H9 (cell line): ENCODE measurements around the gene ITGAE. TPM values are rescaled to one million over a fixed set of nuclear protein-coding genes. Genes with fewer than 3 reads are reported as not detected.

ENCODE experiments used
- DNase-seq: peaks from one replicate; pipeline ENCODE4 v3.0.0-alpha.2; 2017
- H2AFZ ChIP-seq: one replicate; pipeline ENCODE4 v1.6.1; 2013; ENCODE audit warnings: mild to moderate bottlenecking, low read length, control low read depth, moderate library complexity
- H2AK5ac ChIP-seq: 2 replicates; pipeline ENCODE4 v1.6.1; 2013; ENCODE audit warnings: low read length, control low read depth, mixed read lengths; ENCODE audit not compliant: insufficient read length
- H2BK120ac ChIP-seq: one replicate; pipeline ENCODE4 v1.6.1; 2013; ENCODE audit warnings: low read depth, mild to moderate bottlenecking, low read length, control low read depth, inconsistent platforms; ENCODE audit not compliant: poor library complexity, severe bottlenecking
- H2BK12ac ChIP-seq: 2 replicates; pipeline ENCODE4 v1.6.1; 2013; ENCODE audit warnings: low read length, control low read depth, mixed read lengths, low read depth; ENCODE audit not compliant: insufficient read length
- H2BK15ac ChIP-seq: 2 replicates; pipeline ENCODE4 v1.6.1; 2013; ENCODE audit warnings: low read depth, low read length, control low read depth
- H2BK20ac ChIP-seq: one replicate; pipeline ENCODE4 v1.6.1; 2013; ENCODE audit warnings: low read depth, mild to moderate bottlenecking, low read length, control low read depth, inconsistent platforms; ENCODE audit not compliant: poor library complexity, severe bottlenecking
- H2BK5ac ChIP-seq: 2 replicates; pipeline ENCODE4 v1.6.1; 2013; ENCODE audit warnings: low read length, control low read depth, mixed read lengths; ENCODE audit not compliant: insufficient read length
- H3K14ac ChIP-seq: 2 replicates; pipeline ENCODE4 v1.6.1; 2013; ENCODE audit warnings: low read length, control low read depth; ENCODE audit not compliant: insufficient read depth
- H3K18ac ChIP-seq: 2 replicates; pipeline ENCODE4 v1.6.1; 2013; ENCODE audit warnings: low read depth, mild to moderate bottlenecking, mixed read lengths, low read length, control low read depth; ENCODE audit not compliant: insufficient read length
- H3K23ac ChIP-seq: 2 replicates; pipeline ENCODE4 v1.6.1; 2013; ENCODE audit warnings: low read length, control low read depth, mixed read lengths, low read depth; ENCODE audit not compliant: insufficient read length
- H3K23me2 ChIP-seq: 2 replicates; pipeline ENCODE4 v1.6.1; 2013; ENCODE audit warnings: low read depth, mild to moderate bottlenecking, mixed read lengths, low read length, control low read depth; ENCODE audit not compliant: insufficient read length, poor library complexity, severe bottlenecking
- H3K27ac ChIP-seq: 2 replicates; pipeline ENCODE4 v1.5.1; 2013; ENCODE audit warnings: low read length, control low read depth, mixed read lengths, low read depth; ENCODE audit not compliant: insufficient read length
- H3K27me3 ChIP-seq: 2 replicates; pipeline ENCODE4 v1.6.1; 2013; ENCODE audit warnings: low read length, control low read depth, inconsistent platforms; ENCODE audit not compliant: insufficient read depth
- H3K4ac ChIP-seq: 2 replicates; pipeline ENCODE4 v1.6.1; 2013; ENCODE audit warnings: low read depth, mild to moderate bottlenecking, control low read depth, inconsistent platforms, low read length, moderate library complexity
- H3K4me1 ChIP-seq: 2 replicates; pipeline ENCODE4 v1.6.1; 2013; ENCODE audit warnings: low read length, control low read depth, inconsistent platforms; ENCODE audit not compliant: insufficient read depth
- H3K4me2 ChIP-seq: 2 replicates; pipeline ENCODE4 v1.6.1; 2013; ENCODE audit warnings: low read length, control low read depth, mixed read lengths; ENCODE audit not compliant: insufficient read length, insufficient read depth
- H3K56ac ChIP-seq: 2 replicates; pipeline ENCODE4 v1.6.1; 2013; ENCODE audit warnings: low read depth, mild to moderate bottlenecking, mixed read lengths, low read length, control low read depth; ENCODE audit not compliant: insufficient read length
- H3K79me1 ChIP-seq: 2 replicates; pipeline ENCODE4 v1.6.1; 2013; ENCODE audit warnings: low read depth, mild to moderate bottlenecking, moderate library complexity, low read length, control low read depth, inconsistent platforms; ENCODE audit not compliant: insufficient read depth, poor library complexity, severe bottlenecking
- H3K79me2 ChIP-seq: 2 replicates; pipeline ENCODE4 v1.6.1; 2013; ENCODE audit warnings: low read length, control low read depth, inconsistent platforms; ENCODE audit not compliant: insufficient read depth
- H3K9ac ChIP-seq: 2 replicates; pipeline ENCODE4 v1.6.1; 2013; ENCODE audit warnings: low read length, control low read depth, mixed read lengths; ENCODE audit not compliant: insufficient read length; ENCODE audit errors: extremely low read depth
- H3K9me3 ChIP-seq: one replicate; pipeline ENCODE4 v1.6.1; 2013; ENCODE audit warnings: low read depth, low read length, inconsistent platforms; ENCODE audit not compliant: control insufficient read depth
- H3T11ph ChIP-seq: one replicate; pipeline ENCODE4 v1.6.1; 2013; ENCODE audit warnings: mild to moderate bottlenecking, low read length, control low read depth, inconsistent platforms
- H4K20me1 ChIP-seq: one replicate; pipeline ENCODE4 v1.6.1; 2013; ENCODE audit not compliant: control insufficient read depth, insufficient read length, insufficient read depth
- H4K5ac ChIP-seq: 2 replicates; pipeline ENCODE4 v1.6.1; 2013; ENCODE audit warnings: low read depth, mild to moderate bottlenecking, mixed read lengths, low read length, control low read depth; ENCODE audit not compliant: insufficient read length
- H4K8ac ChIP-seq: replicated peaks from 2 replicates; pipeline ENCODE4 v1.6.1; 2013; ENCODE audit warnings: low read length, control low read depth, mixed read lengths, low read depth; ENCODE audit not compliant: insufficient read length
- H4K91ac ChIP-seq: 2 replicates; pipeline ENCODE4 v1.6.1; 2013; ENCODE audit warnings: low read depth, mild to moderate bottlenecking, moderate library complexity, mixed read lengths, low read length, control low read depth; ENCODE audit not compliant: insufficient read length
- H3K27ac Mint-ChIP-seq, 3 experiments: 2 replicates in 2 of 3; 3 replicates in 1 of 3; pipeline ENCODE4 v1.8.0; 2020 to 2021; ENCODE audit warnings: mixed read lengths in 3 of 3, mild to moderate bottlenecking in 1 of 3, moderate library complexity in 1 of 3
- H3K27me3 Mint-ChIP-seq: 2 replicates; pipeline ENCODE4 v1.8.0; 2021; ENCODE audit warnings: low read depth, mild to moderate bottlenecking, moderate library complexity, mixed read lengths
- H3K36me3 Mint-ChIP-seq, 3 experiments: 2 replicates in 2 of 3; 3 replicates in 1 of 3; pipeline ENCODE4 v1.8.0; 2020 to 2021; ENCODE audit warnings: low read depth in 3 of 3, mixed read lengths in 3 of 3; ENCODE audit not compliant: insufficient read depth in 1 of 3
- H3K4me1 Mint-ChIP-seq, 2 experiments: 2 replicates each; pipeline ENCODE4 v1.8.0; 2020; ENCODE audit warnings: mixed read lengths in 2 of 2
- H3K4me3 Mint-ChIP-seq, 2 experiments: 2 replicates in 1 of 2; 3 replicates in 1 of 2; pipeline ENCODE4 v1.8.0; 2020 to 2021; ENCODE audit warnings: mild to moderate bottlenecking in 2 of 2, mixed read lengths in 2 of 2, moderate library complexity in 1 of 2
- H3K9me3 Mint-ChIP-seq, 2 experiments: 2 replicates in 1 of 2; 3 replicates in 1 of 2; pipeline ENCODE4 v1.8.0; 2020; ENCODE audit warnings: mild to moderate bottlenecking in 2 of 2, mixed read lengths in 2 of 2, moderate library complexity in 1 of 2
- CTCF ChIP-seq: fragments of 200-600 bp; sonication (generic); conservative IDR thresholded peaks from 3 replicates; pipeline ENCODE4 v1.8.0; 2021; ENCODE audit warnings: antibody characterized with exemption, mild to moderate bottlenecking
- WGBS: extraction: QIAGEN DNeasy Blood & Tissue Kit; methylation state at CpG from one replicate; pipeline ENCODE4 v1.1.7; 2013; ENCODE audit warnings: missing lambda C conversion rate, low lambda C conversion rate, mixed read lengths; ENCODE audit not compliant: insufficient read length; ENCODE audit errors: extremely low coverage; 5-methylcytosine and 5-hydroxymethylcytosine counted together
- total RNA-seq: library from RNA; stranded (reverse); gene quantifications from 2 replicates; pipeline ENCODE4 v1.2.1, GENCODE V29; 2021

The ITGAE gene
- total RNA-seq, 1 experiment from 2014 or later, result 23.5 TPM

DNA sequence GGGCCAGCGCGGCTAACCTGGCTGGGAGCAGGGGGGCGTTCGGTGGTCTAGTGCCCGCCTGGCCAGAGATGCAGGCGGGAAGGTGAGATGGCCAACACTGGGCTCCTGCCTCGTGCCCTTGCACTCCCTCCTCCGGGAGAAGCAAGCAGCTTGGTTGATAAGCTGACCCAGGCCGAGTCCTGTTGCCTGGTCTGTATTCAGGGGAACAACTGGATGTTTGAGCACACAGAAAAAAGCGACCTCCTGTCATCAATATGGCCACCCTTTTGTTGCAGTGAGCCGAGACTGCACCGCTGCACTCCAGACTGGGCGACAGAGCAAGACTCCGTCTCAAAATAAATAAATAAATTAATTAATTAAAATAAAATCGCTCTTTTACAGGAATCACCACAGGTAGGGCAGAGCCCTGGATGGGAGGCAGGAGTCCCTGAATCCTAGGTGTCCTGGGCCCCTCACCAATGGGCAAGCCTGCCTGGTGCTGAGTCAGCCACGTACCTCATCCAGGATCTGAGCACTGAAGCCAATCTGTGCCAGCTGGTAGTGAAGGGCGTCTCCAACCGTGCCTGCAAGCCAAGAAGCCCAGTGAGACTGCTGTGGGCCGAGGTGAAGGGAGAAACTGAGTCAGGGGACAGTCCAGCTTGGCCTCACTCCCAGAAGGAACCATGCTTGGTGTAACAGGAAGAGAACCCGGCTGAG is 45.5 kb downstream of the ITGAE start:
- Mint-ChIP-seq H3K27ac (peak overlapping the region; percentile 70 to 93 (median 77); a peak in 4 of 7 replicates), H3K36me3 (peaks cover 2 to 11% (median 8%) of the 10 kb centered on the region in 3 experiments; a peak in 6 of 7 replicates), H3K4me1 (peaks cover 6 to 16% of the 10 kb centered on the region in 2 experiments), H3K4me3 (peak overlapping the region; percentile 66 to 78), H3K9me3 (peaks cover 7 to 10% of the 10 kb centered on the region in 2 experiments; a peak in 4 of 5 replicates), H3K27me3 (peaks cover 6% of the 10 kb centered on the region)
- H3K27ac ChIP-seq, result peak overlapping the region; percentile 8
- peak overlapping the region; percentile 92 for H3K18ac ChIP-seq
- H3K23me2 ChIP-seq, result peaks cover 3% of the 10 kb centered on the region
- no peak for DNase-seq
- WGBS, result no CpG with 5 or more reads among the region's 20 CpGs
- H4K5ac ChIP-seq, result no peak overlapping the region
- H2AFZ ChIP-seq, result no peak overlapping the region
- no peak overlapping the region for H4K91ac ChIP-seq
- no peaks in the 10 kb centered on the region for H3K79me2 ChIP-seq
- H2BK12ac ChIP-seq, result no peak overlapping the region
- H3T11ph ChIP-seq, result no peak overlapping the region
- H2BK20ac ChIP-seq, result no peak overlapping the region
- peak overlapping the region; percentile 70 for H3K4me2 ChIP-seq
- no peaks in the 10 kb centered on the region for H4K20me1 ChIP-seq
- H2BK15ac ChIP-seq, result no peak overlapping the region
- no peak overlapping the region for H3K56ac ChIP-seq
- peak overlapping the region; percentile 74 for H3K9ac ChIP-seq
- peak overlapping the region; percentile 74; the same call in 1 of the 2 replicates for H3K14ac ChIP-seq
- H2BK5ac ChIP-seq, result no peak overlapping the region
- no peak overlapping the region for H3K23ac ChIP-seq
- no peaks in the 10 kb centered on the region for H3K79me1 ChIP-seq
- H2AK5ac ChIP-seq, result no peak overlapping the region
- no peaks in the 10 kb centered on the region; the same call in 1 of the 2 replicates for H3K4me1 ChIP-seq
- no peak overlapping the region for H2BK120ac ChIP-seq
- H4K8ac ChIP-seq, result no peak overlapping the region
- H3K9me3 ChIP-seq, result no peaks in the 10 kb centered on the region
- H3K4ac ChIP-seq, result no peak overlapping the region; the same call in 1 of the 2 replicates
- no peak for TF ChIP-seq CTCF
- H3K27me3 ChIP-seq, result no peaks in the 10 kb centered on the region
